GM18867 (cell line): Measurements from ENCODE around the gene TFAP2A.

ENCODE experiments used
- ATAC-seq: cut with Tn5 transposase; IDR thresholded peaks from one replicate; pipeline ENCODE4 v1.9.1; 2021; ENCODE audit warnings: mild to moderate bottlenecking, moderate library complexity; ENCODE audit not compliant: unreplicated experiment

Gene TFAP2A

DNA sequence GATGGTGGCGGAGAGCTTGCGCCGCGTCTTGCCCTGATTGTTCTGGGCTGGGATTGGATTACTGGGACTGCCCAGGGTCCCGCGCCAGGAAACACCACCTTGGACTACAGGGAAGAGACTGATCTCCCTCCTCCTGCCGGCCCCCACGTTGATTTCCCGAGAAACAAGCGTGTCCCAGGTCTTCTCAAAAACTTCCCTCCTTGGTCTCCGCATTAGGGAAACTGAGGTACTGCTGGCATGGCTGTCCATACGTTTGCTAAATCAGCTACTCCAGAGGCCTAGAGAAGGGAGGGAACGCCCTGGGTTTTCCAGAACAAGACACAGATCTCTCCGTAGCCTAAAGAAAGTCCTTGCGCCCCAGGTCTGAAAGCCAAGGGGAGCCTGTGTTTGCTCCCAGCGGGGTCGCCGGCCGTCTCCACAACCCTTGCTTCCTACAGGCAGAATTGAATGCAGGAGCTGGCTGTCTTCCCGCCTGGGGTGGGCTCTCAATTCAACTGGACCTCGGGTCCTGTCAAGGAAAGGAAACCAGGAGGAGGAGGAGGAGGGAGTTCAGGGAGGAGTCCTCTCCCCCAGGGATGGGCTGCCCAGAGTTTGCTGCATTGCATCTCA lies 29.2 kb downstream of the TFAP2A start:
- ATAC-seq: no peak

DNA sequence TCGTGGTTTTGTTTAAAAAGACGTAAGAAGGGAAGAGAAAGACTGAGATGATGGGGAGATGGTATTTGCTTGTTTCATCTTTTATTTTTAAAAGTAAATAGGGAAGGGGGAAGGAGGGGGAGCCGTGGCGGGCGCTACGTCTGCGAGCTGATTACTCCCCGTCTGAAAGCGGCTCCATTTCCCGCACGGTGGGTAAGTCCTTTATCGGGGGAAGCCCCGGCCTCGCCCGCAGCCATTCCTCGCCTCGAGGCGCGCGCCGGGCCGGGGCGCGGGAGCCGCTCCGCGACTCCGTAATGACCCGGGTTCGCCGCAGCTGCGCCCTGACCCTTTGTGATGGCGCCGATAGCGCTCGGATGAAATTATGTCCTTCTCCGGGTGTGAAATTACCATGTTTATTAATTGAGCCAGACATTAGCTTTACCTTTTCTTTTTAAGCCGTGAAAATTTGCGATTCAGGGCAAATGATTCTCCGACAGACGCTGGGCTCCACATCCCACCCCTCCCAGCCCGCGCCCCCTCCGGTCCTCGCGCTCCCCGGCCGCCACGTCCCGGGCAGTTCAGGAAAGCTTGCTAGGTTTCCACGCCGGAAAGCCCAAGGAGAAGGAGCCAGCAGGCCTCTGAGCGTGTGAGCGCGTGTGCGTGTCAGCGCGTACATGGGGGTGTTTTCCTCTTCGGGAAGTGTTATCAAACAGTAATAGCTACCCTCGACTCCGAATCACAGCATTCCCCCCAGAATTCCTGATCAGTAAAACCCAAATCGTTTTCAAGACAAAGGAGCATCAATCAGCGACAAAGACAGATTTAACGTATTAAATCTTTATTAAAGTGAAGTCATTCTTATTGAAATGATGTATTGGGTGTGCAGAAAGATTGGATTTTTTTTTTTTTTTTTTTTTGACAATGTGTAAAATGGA lies 30.0 kb downstream of the TFAP2A start:
- ATAC-seq: no peak

DNA sequence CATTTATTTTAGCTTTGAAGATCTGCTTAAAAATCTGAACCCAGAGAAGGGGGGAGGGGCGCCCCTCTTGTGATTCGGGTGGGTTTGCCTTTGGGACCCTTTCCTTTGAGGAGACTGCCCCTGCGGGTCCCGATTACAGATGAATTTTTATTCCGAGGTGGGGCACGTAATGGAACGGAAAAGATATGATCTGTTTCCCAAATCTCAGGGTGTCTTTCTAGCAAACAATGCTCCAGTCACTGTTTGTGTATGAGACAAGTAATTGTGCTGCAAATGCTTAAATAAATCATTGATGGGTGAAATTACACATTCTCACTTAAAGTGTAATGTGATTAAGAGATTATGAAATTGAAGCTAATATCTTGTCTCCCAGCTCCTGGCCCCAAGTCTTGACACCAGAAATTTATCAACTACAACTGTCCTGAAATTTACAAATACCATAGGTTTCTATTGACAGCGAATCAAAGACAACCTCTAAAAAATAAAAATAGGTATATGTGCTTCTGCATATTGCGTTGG lies 30.7 kb downstream of the TFAP2A start:
- no peak for ATAC-seq

DNA sequence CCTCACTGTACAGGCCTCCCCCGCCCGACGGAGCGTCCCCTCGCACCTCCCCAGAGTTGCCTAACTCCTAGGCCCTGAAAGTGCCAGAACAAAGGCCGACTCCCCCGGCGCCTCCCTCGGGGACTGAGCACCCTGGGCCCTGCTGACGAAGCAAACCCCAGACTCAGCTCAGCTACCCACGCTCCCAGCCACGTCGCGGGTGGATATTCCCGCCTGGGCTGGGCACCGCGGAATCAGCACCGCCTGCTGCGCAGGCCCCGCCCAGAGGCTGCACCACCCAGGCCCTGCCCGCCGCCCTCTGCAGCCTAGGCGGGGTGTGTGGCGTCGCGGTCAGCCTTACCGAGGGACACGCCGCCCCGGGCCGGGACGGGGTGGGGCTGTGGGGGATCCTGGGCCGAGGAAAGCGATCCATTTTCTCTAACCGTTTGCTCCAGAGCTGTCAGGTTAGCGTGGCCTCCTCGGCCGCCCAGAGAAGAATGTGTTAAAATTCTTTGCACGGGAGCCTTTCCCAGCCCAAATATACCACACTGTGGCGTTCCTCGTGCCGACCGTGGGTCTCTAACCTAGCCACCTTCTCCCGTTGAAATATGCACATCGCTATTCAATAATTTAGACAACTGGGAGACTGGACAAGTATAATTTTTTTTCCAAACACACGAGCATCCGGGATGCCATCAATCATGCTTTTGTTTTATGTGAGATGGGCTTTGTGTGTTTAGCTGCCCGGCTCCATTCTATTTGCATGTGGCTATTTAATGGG lies 31.4 kb downstream of the TFAP2A start:
- no peak for ATAC-seq

DNA sequence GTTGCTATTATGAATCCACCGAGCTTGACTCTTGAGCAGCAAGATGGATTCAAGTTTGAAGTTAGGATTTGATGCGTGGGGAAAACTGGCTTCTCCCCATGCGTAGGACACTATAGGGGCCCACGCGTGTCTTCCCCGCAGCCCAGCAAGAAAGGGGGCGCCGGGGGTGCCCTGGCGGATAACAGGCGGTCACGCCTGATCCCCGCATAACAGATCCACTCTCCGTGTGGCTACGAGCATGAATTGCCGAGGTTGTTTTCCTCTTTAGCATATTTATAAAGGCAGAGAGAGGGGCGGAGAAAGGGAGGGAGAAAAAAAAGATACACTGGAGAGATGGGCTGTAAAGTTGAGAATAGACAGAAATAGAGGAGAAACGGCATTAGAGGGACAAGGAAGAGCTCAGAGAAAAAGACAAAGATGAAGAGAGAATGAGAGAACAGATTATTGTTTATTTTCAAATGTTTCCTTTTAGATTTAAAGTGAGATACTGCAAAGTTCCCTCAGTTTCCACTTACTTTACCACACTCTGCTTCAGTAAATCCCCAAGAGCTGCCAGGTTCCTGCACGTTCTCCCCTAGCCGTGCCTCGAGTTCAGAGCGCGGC lies 32.0 kb downstream of the TFAP2A start:
- ATAC-seq: no peak

- no peak for ATAC-seq
These were observed 32.6 kb downstream of the TFAP2A start for GRCh38 chr6:10382322-10382721.

- no peak for ATAC-seq
These were observed 33.1 kb downstream of the TFAP2A start for GRCh38 chr6:10381830-10382208.

DNA sequence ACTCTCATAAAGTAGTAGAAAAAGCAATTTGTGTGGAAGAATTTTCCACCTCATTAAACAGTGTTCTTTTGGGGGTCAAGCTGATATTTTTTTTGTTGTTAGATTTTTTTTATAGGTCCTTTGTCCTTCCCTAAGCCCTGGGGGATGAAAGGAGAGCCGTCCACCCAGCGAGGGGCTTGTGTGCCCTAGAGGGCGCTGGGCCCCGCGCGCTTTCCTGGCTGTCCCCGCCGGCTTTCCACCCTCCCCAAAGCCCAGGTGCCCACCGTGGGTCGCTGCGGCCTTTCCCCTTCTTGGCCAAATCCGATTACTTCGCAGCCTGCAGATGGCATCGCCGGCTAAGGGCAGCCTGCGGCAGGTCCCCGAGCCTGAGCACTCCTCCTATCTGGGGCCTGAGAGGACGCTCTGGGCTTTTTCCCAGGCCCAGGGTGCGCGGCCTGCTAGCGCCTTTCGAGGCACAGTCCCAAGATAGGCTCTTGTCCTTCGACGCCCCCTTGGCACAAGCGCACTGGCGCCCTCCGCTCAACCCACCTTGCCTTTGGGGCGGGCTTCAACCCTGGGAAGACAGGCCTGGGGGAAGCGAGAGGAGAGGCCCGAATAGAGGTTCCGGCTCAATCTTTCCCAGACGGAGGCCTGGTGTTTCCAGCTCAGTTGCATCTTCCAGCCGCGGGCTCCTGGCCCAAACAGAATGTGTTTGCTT lies 33.6 kb downstream of the TFAP2A start:
- no peak for ATAC-seq

DNA sequence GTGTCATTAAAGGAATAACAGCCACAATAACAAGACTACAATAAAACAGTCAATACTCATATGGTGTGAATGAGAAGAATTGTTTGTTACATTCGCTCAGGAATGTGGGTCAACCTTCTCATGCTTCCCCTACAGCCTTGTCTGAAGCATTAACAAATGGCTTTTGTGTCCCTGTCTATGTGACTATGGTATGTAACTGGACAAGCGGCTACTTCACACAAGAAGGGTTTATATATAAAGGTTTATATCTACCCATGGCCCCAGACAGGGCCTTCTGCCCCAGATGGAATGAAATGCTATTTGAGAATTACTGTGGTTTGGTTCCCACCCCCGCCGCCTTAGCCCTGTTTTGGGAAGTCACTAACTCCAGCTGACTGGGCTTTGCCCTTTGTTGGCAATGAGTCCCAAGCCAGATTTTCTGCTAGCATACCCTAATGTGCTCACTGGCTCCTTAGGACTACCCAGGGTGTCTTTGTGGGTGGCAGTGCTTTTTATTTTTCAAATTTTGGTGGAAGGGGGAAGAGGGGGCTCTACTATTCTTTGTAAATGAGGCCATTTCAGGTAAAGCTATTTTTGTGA lies 39.4 kb downstream of the TFAP2A start:
- no peak for ATAC-seq

DNA sequence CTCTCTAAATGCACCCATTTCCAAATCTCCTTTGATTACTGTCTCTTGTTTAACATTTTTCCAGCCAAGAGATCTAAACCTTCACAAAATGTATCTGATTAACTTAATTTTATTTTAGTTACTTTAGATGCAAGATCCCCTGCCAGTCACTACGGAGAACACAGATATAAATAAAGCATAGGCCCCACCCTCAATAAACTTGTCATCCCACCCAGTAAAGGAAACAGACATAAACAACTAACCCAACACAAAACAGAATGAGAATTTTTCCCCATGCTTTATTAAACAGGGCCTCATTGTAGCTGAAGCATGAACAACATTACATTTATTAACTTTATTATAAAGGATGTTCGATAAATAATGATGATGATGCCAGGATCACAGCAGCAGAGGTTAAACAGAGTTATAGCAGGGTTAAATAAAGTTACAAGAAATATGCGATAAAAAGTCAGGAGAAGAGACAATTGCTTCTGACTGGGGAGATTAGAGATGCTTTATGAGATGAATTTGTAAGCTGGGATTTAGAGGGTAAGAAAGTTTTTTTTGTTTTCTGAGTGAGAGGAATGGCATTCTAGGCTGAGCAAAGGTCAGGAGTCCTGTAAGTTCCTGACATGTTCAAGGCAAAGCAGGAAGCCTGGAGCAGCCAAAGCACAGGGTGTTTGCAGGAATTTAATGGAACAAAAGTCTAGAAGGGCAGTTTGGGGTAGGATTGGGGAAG lies 41.1 kb downstream of the TFAP2A start:
- no peak for ATAC-seq

DNA sequence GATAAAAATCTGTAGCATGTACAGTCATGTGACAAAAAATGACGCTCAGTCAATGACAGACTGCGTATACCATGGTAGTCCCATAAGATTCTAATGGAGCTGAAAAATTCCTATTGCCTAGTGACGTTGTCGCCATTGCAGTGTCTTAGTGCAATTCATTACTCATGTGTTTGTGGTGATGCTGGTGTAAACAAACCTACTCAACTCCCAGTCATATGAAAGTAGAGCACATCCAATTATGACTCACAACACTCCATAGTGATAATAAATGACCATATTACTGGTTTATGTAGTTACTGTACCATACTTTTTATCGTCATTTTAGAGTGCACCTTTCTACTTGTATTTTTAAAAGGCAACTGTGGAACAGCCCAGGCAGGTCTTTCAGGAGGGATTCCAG lies 45.0 kb downstream of the TFAP2A start:
- ATAC-seq: no peak

GRCh38 chr6:10368861-10369260 lies 46.0 kb downstream of the TFAP2A start:
- ATAC-seq: no peak

- no peak for ATAC-seq
These were observed 51.0 kb downstream of the TFAP2A start for GRCh38 chr6:10363911-10364310.

GRCh38 chr6:10362300-10362699 lies 52.6 kb downstream of the TFAP2A start:
- ATAC-seq: no peak

DNA sequence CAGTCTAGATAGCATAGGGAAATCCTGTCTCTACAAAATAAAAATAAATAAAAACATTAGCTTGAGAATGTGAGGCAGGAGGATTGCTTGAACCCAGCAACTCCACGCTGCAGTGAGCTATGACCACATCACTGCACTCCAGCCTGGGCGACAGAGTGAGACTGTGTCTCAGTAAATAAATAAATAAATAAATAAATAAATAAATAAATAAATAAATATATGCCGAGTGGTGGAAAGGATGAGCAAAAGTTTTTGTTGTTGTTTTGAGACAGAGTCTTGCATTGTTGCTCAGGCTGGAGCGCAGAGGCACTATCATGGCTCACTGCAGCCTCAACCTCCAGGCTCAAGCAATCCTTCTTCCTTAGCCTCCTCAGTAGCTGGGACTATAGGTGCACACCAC lies 53.4 kb downstream of the TFAP2A start:
- ATAC-seq: no peak

DNA sequence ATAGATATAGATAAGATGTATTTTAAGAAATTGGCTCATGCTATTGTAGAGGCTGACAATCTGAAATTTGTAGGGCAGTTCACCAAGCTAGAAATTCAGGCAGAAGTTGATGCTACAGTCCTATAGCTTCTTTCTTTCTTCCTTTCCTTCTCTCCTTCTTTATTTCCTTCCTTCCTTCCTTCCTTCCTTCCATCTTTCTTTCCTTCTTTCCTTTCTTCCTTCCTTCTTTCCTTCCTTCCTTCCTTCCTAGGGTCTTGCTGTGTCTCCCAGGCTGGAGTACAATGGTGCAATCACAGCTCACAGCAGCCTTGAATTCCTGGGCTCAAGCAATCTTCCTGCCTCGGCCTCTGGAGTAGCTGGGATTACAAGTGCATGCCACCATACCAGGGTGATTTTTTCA lies 55.3 kb downstream of the TFAP2A start:
- no peak for ATAC-seq

DNA sequence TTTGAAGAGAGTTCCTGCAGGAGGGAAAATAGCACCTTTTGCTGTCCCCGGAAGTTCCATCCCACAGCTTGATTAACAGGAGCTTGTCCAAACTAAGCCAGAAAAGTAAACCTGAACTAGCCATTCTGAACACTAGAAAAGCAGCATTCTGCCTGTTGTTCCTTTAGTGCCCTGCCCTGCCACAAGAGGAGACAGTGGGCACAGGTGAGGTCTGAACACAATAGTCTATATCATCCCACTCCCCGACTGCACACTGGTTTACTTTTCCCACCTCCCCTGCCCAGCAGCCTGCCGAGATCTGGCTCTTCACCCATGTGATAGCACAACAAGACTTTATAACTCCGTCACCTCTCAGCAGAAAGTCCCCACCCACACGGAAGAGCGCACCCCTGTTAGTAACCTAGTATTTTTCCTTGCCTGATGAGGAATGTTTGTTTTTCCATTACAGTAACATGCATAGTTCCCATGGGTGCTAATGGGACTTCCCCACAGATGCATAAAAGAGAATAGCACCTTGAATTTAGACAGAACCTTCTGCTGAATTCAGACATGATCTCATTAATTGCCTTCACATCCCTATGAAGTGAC lies 59.7 kb downstream of the TFAP2A start:
- no peak for ATAC-seq

GRCh38 chr6:10351791-10352190 lies 63.1 kb downstream of the TFAP2A start:
- ATAC-seq: no peak

DNA sequence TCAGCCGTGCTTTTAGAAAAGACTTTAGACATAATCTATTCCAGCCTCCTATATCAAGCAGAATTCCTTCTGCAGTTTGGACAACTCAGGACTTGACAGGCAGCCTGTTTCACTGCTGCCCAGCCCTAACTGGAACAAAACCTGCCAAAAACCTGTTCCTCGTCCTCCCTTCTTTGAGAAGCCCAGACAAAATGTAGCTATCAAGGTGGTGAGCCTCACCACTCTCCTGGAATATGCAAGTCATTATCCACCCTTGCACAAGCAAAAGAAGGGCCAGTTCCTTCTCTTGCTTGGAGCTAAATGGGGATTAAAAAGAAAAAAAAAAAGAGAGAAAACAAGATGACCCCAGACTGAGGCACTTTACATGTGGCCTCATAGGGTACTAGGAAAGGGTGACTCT lies 64.2 kb downstream of the TFAP2A start:
- no peak for ATAC-seq
